Endodermal cell (in vitro differentiated cells): ENCODE measurements around the gene HEY2. TPM values are rescaled to one million over a fixed set of nuclear protein-coding genes. Genes with fewer than 3 reads are reported as not detected.

Experiments
- DNase-seq: peaks from one replicate; pipeline ENCODE4 v3.0.0-alpha.2; 2017
- H3K27ac ChIP-seq: 2 replicates; pipeline ENCODE4 v1.5.1; 2013; ENCODE audit warnings: mild to moderate bottlenecking, low read depth, low read length, moderate library complexity
- H3K27me3 ChIP-seq: 2 replicates; pipeline ENCODE4 v1.6.1; 2013; ENCODE audit warnings: mild to moderate bottlenecking, low read length, moderate library complexity; ENCODE audit not compliant: insufficient read depth, control insufficient read depth, poor library complexity, severe bottlenecking
- H3K36me3 ChIP-seq: 2 replicates; pipeline ENCODE4 v1.7.0; 2013; ENCODE audit warnings: mild to moderate bottlenecking, low read length, moderate library complexity; ENCODE audit not compliant: control insufficient read depth, insufficient read depth
- H3K4me1 ChIP-seq: one replicate; pipeline ENCODE4 v1.7.0; 2013; ENCODE audit warnings: low read length; ENCODE audit not compliant: control insufficient read depth, insufficient read depth
- H3K4me3 ChIP-seq: 2 replicates; pipeline ENCODE4 v1.5.1; 2013; ENCODE audit warnings: mild to moderate bottlenecking, low read length, moderate library complexity
- H3K9ac ChIP-seq: 2 replicates; pipeline ENCODE4 v1.6.1; 2013; ENCODE audit warnings: mild to moderate bottlenecking, low read length, moderate library complexity; ENCODE audit not compliant: poor library complexity, severe bottlenecking; ENCODE audit errors: extremely low read depth
- H3K9me3 ChIP-seq: 2 replicates; pipeline ENCODE4 v1.6.1; 2013; ENCODE audit warnings: mild to moderate bottlenecking, low read length, moderate library complexity; ENCODE audit not compliant: control insufficient read depth
- H3K27ac Mint-ChIP-seq: 2 replicates; pipeline ENCODE4 v1.8.0; 2020; ENCODE audit warnings: mixed read lengths
- H3K27me3 Mint-ChIP-seq: 2 replicates; pipeline ENCODE4 v1.8.0; 2021; ENCODE audit warnings: mild to moderate bottlenecking, mixed read lengths; ENCODE audit not compliant: insufficient read depth
- H3K36me3 Mint-ChIP-seq: 2 replicates; pipeline ENCODE4 v1.8.0; 2020; ENCODE audit warnings: low read depth, mixed read lengths
- H3K4me1 Mint-ChIP-seq: 2 replicates; pipeline ENCODE4 v1.8.0; 2020; ENCODE audit warnings: mixed read lengths
- H3K4me3 Mint-ChIP-seq: 2 replicates; pipeline ENCODE4 v1.8.0; 2020; ENCODE audit warnings: mild to moderate bottlenecking, moderate library complexity, mixed read lengths
- H3K9me3 Mint-ChIP-seq: 2 replicates; pipeline ENCODE4 v1.8.0; 2020; ENCODE audit warnings: mild to moderate bottlenecking, mixed read lengths
- WGBS, 2 experiments: methylation state at CpG; one replicate each; pipeline versions ENCODE4 v1.1.5 to v1.1.7; 2013; ENCODE audit warnings: missing lambda C conversion rate in 2 of 2, mixed read lengths in 1 of 2; ENCODE audit not compliant: insufficient coverage in 1 of 2, insufficient read length in 1 of 2; 5-methylcytosine and 5-hydroxymethylcytosine counted together
- total RNA-seq, 2 donors: library from RNA; stranded (reverse); fragmentation: NEBNext Ultra II Directional in 1 of 2; extraction: Animal tissue kit (Norgen Biotek cat#: 25700) in 1 of 2; gene quantifications; 2 replicates in 1 of 2; 3 replicates in 1 of 2; pipeline ENCODE4 v1.2.1, GENCODE V29; 2021
- TF ChIP-seq, protein P1 (sequence below): fragments of 200-600 bp; sonication (generic); conservative IDR thresholded peaks from 2 replicates; pipeline ENCODE4 v1.5.0; 2021; ENCODE audit warnings: antibody characterized with exemption, mild to moderate bottlenecking

Gene HEY2
- total RNA-seq, 2 donors from 2014 or later, result 2.3 to 4.3 TPM

- TF ChIP-seq, protein P1, sequence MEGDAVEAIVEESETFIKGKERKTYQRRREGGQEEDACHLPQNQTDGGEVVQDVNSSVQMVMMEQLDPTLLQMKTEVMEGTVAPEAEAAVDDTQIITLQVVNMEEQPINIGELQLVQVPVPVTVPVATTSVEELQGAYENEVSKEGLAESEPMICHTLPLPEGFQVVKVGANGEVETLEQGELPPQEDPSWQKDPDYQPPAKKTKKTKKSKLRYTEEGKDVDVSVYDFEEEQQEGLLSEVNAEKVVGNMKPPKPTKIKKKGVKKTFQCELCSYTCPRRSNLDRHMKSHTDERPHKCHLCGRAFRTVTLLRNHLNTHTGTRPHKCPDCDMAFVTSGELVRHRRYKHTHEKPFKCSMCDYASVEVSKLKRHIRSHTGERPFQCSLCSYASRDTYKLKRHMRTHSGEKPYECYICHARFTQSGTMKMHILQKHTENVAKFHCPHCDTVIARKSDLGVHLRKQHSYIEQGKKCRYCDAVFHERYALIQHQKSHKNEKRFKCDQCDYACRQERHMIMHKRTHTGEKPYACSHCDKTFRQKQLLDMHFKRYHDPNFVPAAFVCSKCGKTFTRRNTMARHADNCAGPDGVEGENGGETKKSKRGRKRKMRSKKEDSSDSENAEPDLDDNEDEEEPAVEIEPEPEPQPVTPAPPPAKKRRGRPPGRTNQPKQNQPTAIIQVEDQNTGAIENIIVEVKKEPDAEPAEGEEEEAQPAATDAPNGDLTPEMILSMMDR, result no peak
- peaks cover 28% of the 10 kb centered on the region for H3K4me1 Mint-ChIP-seq
- no peaks in the 10 kb centered on the region for H3K36me3 Mint-ChIP-seq
- 69 to 83% methylated on average over 3 to 5 of the region's 5 CpGs for WGBS, 2 experiments
- H3K36me3 ChIP-seq, result no peaks in the 10 kb centered on the region
- no peaks in the 10 kb centered on the region for H3K9me3 ChIP-seq
- peaks cover 25% of the 10 kb centered on the region for H3K27me3 ChIP-seq
- H3K9me3 Mint-ChIP-seq, result no peaks in the 10 kb centered on the region
- no peak overlapping the region for H3K4me3 ChIP-seq
- no peak overlapping the region for H3K27ac Mint-ChIP-seq
- no peak overlapping the region for H3K4me3 Mint-ChIP-seq
- H3K4me1 ChIP-seq, result peaks cover 5% of the 10 kb centered on the region
- H3K27ac ChIP-seq, result no peak overlapping the region
- H3K9ac ChIP-seq, result no peak overlapping the region
- no peak for DNase-seq
- H3K27me3 Mint-ChIP-seq, result peaks cover 8% of the 10 kb centered on the region
Observed at GRCh38 chr6:125742464-125743120, 6.8 kb upstream of the HEY2 start.

DNA sequence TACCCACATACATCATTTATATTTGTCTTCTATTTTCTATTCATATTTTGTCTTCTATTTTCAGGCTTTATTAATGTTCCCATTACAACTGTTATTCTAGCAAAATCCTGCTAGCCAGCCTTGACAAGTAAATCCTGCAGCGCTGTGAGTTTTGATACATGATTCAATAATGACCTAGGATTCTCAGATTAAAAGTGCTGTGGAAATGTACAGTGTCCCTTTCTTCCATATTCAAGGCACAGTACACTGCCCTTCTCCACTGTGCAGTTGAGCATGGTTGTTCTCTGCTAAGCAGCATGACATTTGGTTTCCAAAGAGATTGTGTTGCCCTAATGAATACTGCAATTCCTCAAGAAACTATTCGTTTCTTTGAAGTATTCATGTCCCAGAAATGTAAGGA is 5.8 kb upstream of the HEY2 start:
- H3K9me3 ChIP-seq, result no peaks in the 10 kb centered on the region
- Mint-ChIP-seq H3K9me3 (no peaks in the 10 kb centered on the region), H3K4me1 (peaks cover 28% of the 10 kb centered on the region), H3K27me3 (peaks cover 14% of the 10 kb centered on the region), H3K36me3 (no peaks in the 10 kb centered on the region), H3K4me3 (no peak overlapping the region), H3K27ac (no peak overlapping the region)
- peaks cover 5% of the 10 kb centered on the region for H3K4me1 ChIP-seq
- 84% methylated on average over 2 of the region's 2 CpGs; no CpG with 5 or more reads in 1 of the 2 experiments for WGBS, 2 experiments
- H3K36me3 ChIP-seq, result no peaks in the 10 kb centered on the region
- H3K27me3 ChIP-seq, result peaks cover 35% of the 10 kb centered on the region
- H3K4me3 ChIP-seq, result no peak overlapping the region
- TF ChIP-seq, protein P1, result no peak
- H3K9ac ChIP-seq, result no peak overlapping the region
- no peak for DNase-seq
- no peak overlapping the region for H3K27ac ChIP-seq

DNA sequence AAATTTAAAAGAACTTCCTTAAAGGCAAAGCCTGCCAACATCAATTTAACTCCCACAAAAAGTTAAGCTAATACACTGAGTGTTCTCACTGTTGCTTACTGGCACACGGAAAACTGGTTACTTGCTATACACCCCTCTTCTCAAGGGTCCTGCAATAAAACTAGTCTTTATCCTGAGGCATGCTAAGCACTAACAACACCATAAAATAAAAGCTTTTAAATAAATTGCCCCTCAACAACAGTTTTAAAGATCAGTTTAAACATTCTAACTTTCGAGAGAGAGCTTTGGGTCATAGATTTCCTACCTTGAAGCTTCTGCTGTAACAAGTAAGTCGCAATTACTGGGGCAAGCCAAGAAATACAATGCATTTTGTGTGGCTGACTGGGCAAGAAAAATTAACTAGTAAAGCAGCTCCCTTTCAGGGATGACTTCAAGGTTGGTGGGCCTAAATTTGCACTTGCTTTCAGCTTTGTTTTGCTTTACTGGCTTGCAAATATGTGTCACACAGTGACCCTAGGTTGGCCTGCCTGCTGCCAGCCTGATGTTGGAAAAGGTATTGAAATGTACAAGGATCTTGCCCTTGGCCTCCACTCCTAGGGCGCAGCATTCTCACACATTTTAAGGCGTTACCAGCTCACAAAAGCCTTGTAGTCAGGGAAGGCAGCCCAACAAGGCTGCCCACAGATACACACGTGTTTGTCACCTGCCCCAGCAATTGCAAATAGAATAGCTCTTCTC is 4.0 kb upstream of the HEY2 start:
- Mint-ChIP-seq H3K9me3 (no peaks in the 10 kb centered on the region), H3K27ac (peak overlapping the region; percentile 36), H3K36me3 (no peaks in the 10 kb centered on the region), H3K4me1 (peaks cover 34% of the 10 kb centered on the region), H3K27me3 (peaks cover 21% of the 10 kb centered on the region), H3K4me3 (peak overlapping the region; percentile 83)
- WGBS, 2 experiments, result 22 to 28% methylated on average over 5 to 6 of the region's 6 CpGs
- Histone ChIP-seq H3K27me3 (peaks cover 48% of the 10 kb centered on the region), H3K36me3 (no peaks in the 10 kb centered on the region), H3K9me3 (no peaks in the 10 kb centered on the region), H3K27ac (no peak overlapping the region), H3K9ac (no peak overlapping the region), H3K4me3 (no peak overlapping the region), H3K4me1 (peaks cover 5% of the 10 kb centered on the region)
- peak; percentile 89 for DNase-seq
- TF ChIP-seq, protein P1, result no peak
